IMR-90 (cell line): ENCODE results near the gene LHFPL3. TPM values are rescaled to one million over a fixed set of nuclear protein-coding genes. Genes with fewer than 3 reads are reported as not detected.

Source experiments
- ATAC-seq: fragments of 200-7000 bp; cut with Tn5 transposase; 2 replicates; pipeline ENCODE4 v1.9.1; 2020; ENCODE audit warnings: low read depth, mild to moderate bottlenecking, moderate library complexity
- BruUV-seq: library from RNA; stranded (reverse); fragments of 400-500 nt; replicated peaks from 2 replicates; lab custom pipeline; 2021; lab: Mats Ljungman, UMichigan
- CTCF ChIA-PET: fragments of 300-600 bp; formaldehyde crosslinking; extraction: SDS; loops from one replicate; lab custom pipeline; 2021; ENCODE audit warnings: antibody characterized with exemption; lab: Yijun Ruan, JAX
- POLR2A ChIA-PET: fragments of 300-600 bp; sonication (Branson Sonifier 250); formaldehyde crosslinking; loops from one replicate; lab custom pipeline; 2022; ENCODE audit warnings: antibody characterized with exemption; ENCODE audit not compliant: unreplicated experiment; lab: Charles Lee
- DNase-seq: peaks from one replicate; pipeline ENCODE4 v3.0.0; 2013
- H2AFZ ChIP-seq: replicated peaks from 2 replicates; pipeline ENCODE3; 2013; ENCODE audit warnings: low read length, mild to moderate bottlenecking; ENCODE audit not compliant: poor library complexity
- H2AK5ac ChIP-seq: 2 replicates; pipeline ENCODE4 v1.6.1; 2013; ENCODE audit warnings: low read depth, low read length, inconsistent platforms
- H2AK9ac ChIP-seq: replicated peaks from 2 replicates; pipeline ENCODE3; 2013; ENCODE audit warnings: mild to moderate bottlenecking, low read depth, low read length, moderate library complexity; ENCODE audit not compliant: poor library complexity
- H2BK120ac ChIP-seq: 2 replicates; pipeline ENCODE4 v1.6.1; 2013; ENCODE audit warnings: low read depth, low read length, inconsistent platforms
- H2BK15ac ChIP-seq: 3 replicates; pipeline ENCODE4 v1.6.1; 2013; ENCODE audit warnings: low read depth, low read length, inconsistent platforms
- H2BK20ac ChIP-seq: 2 replicates; pipeline ENCODE4 v1.6.1; 2013; ENCODE audit warnings: low read depth, mild to moderate bottlenecking, inconsistent platforms, low read length, moderate library complexity
- H2BK5ac ChIP-seq: 2 replicates; pipeline ENCODE4 v1.6.1; 2013; ENCODE audit warnings: mild to moderate bottlenecking, low read depth, low read length, inconsistent platforms; ENCODE audit not compliant: poor library complexity, severe bottlenecking
- H3K14ac ChIP-seq: replicated peaks from 2 replicates; pipeline ENCODE4 v1.6.1; 2013; ENCODE audit warnings: low read depth, low read length, inconsistent platforms
- H3K18ac ChIP-seq: 2 replicates; pipeline ENCODE4 v1.6.1; 2013; ENCODE audit warnings: low read depth, low read length, control low read depth
- H3K23ac ChIP-seq: 2 replicates; pipeline ENCODE4 v1.6.1; 2013; ENCODE audit warnings: low read depth, low read length, inconsistent platforms
- H3K27ac ChIP-seq: 2 replicates; pipeline ENCODE4 v1.5.1; 2013; ENCODE audit warnings: mild to moderate bottlenecking, control low read depth, low read length; ENCODE audit not compliant: insufficient read depth
- H3K27me3 ChIP-seq: 2 replicates; pipeline ENCODE4 v1.6.1; 2013; ENCODE audit warnings: low read length; ENCODE audit not compliant: control insufficient read depth, insufficient read depth
- H3K36me3 ChIP-seq: 2 replicates; pipeline ENCODE4 v1.6.1; 2013; ENCODE audit warnings: low read length, mixed read lengths; ENCODE audit not compliant: control insufficient read depth, insufficient read depth
- H3K4ac ChIP-seq: 2 replicates; pipeline ENCODE4 v1.6.1; 2013; ENCODE audit warnings: low read depth, low read length, inconsistent platforms
- H3K4me1 ChIP-seq: 2 replicates; pipeline ENCODE4 v1.6.1; 2013; ENCODE audit warnings: low read length, mixed read lengths; ENCODE audit not compliant: control insufficient read depth, insufficient read depth
- H3K4me2 ChIP-seq: 2 replicates; pipeline ENCODE4 v1.6.1; 2013; ENCODE audit warnings: low read depth, mild to moderate bottlenecking, control low read depth, low read length, moderate library complexity
- H3K4me3 ChIP-seq: 2 replicates; pipeline ENCODE4 v1.5.1; 2013; ENCODE audit warnings: low read depth, mild to moderate bottlenecking, control low read depth, low read length, moderate library complexity; ENCODE audit not compliant: insufficient read depth
- H3K56ac ChIP-seq: 2 replicates; pipeline ENCODE4 v1.6.1; 2013; ENCODE audit warnings: low read length, inconsistent platforms; ENCODE audit not compliant: insufficient read depth; ENCODE audit errors: extremely low read depth
- H3K79me1 ChIP-seq, 2 experiments: 2 replicates each; pipeline ENCODE4 v1.6.1; 2013; ENCODE audit warnings: low read length in 2 of 2, inconsistent platforms in 1 of 2, low read depth in 1 of 2
- H3K9ac ChIP-seq: 2 replicates; pipeline ENCODE4 v1.6.1; 2013; ENCODE audit warnings: low read depth, low read length, control low read depth
- H3K9me1 ChIP-seq: 2 replicates; pipeline ENCODE4 v1.6.1; 2013; ENCODE audit warnings: low read length, inconsistent platforms; ENCODE audit not compliant: insufficient read depth
- H3K9me3 ChIP-seq: 2 replicates; pipeline ENCODE4 v1.6.1; 2013; ENCODE audit warnings: low read length; ENCODE audit not compliant: control insufficient read depth, insufficient read depth
- H4K20me1 ChIP-seq: 2 replicates; pipeline ENCODE4 v1.6.1; 2013; ENCODE audit warnings: low read length, inconsistent platforms; ENCODE audit not compliant: insufficient read depth
- H4K5ac ChIP-seq: 2 replicates; pipeline ENCODE4 v1.6.1; 2013; ENCODE audit warnings: mild to moderate bottlenecking, low read depth, low read length, control low read depth
- H4K8ac ChIP-seq, 2 experiments: 2 replicates each; pipeline ENCODE4 v1.6.1; 2013; ENCODE audit warnings: low read depth in 2 of 2, low read length in 2 of 2, control low read depth in 1 of 2, inconsistent platforms in 1 of 2
- H4K91ac ChIP-seq: 2 replicates; pipeline ENCODE4 v1.6.1; 2013; ENCODE audit warnings: low read depth, low read length, inconsistent platforms; ENCODE audit not compliant: insufficient read depth
- CHD1 ChIP-seq: IDR thresholded peaks from 2 replicates; pipeline ENCODE4 v1.6.1; 2012; ENCODE audit warnings: low read depth, low read length, improper control_type of control experiment
- CTCF ChIP-seq: conservative IDR thresholded peaks from 2 replicates; pipeline ENCODE4 v1.5.1; 2012; ENCODE audit warnings: mild to moderate bottlenecking, low read depth, low read length, improper control_type of control experiment
- ELK1 ChIP-seq: fragments of 150-350 bp; IDR thresholded peaks from 2 replicates; pipeline ENCODE4 v1.6.1; 2016; ENCODE audit warnings: low read depth, mild to moderate bottlenecking, low read length, moderate library complexity, borderline replicate concordance
- FOS ChIP-seq: fragments of 150-350 bp; IDR thresholded peaks from 2 replicates; pipeline ENCODE4 v1.6.1; 2016; ENCODE audit warnings: low read depth, low read length
- MAZ ChIP-seq: IDR thresholded peaks from 2 replicates; pipeline ENCODE4 v1.6.1; 2012; ENCODE audit warnings: low read depth, mild to moderate bottlenecking, low read length, improper control_type of control experiment, moderate library complexity, borderline replicate concordance
- MXI1 ChIP-seq: IDR thresholded peaks from 2 replicates; pipeline ENCODE4 v1.6.1; 2012; ENCODE audit warnings: low read depth, mild to moderate bottlenecking, low read length, moderate library complexity, borderline replicate concordance
- NFE2L2 ChIP-seq: fragments of 150-350 bp; IDR thresholded peaks from 2 replicates; pipeline ENCODE4 v1.6.1; 2016; ENCODE audit warnings: low read depth, mild to moderate bottlenecking, low read length
- POLR2A ChIP-seq: IDR thresholded peaks from 2 replicates; pipeline ENCODE4 v1.6.1; 2012; ENCODE audit warnings: mild to moderate bottlenecking, low read depth, low read length
- RAD21 ChIP-seq: IDR thresholded peaks from 2 replicates; pipeline ENCODE4 v1.6.1; 2012; ENCODE audit warnings: low read length, improper control_type of control experiment
- RFX5 ChIP-seq: IDR thresholded peaks from 2 replicates; pipeline ENCODE4 v1.8.0; 2012; ENCODE audit warnings: low read depth, mild to moderate bottlenecking, low read length, moderate library complexity
- SMC3 ChIP-seq: fragments of 150-350 bp; IDR thresholded peaks from 2 replicates; pipeline ENCODE4 v1.6.1; 2016; ENCODE audit warnings: low read depth, mild to moderate bottlenecking, antibody characterized with exemption, low read length, moderate library complexity
- USF2 ChIP-seq: fragments of 150-350 bp; IDR thresholded peaks from 2 replicates; pipeline ENCODE4 v1.6.1; 2017; ENCODE audit warnings: mild to moderate bottlenecking, antibody characterized with exemption, low read length, low read depth
- WGBS, 2 experiments: methylation state at CpG; one replicate each; pipeline versions ENCODE4 v1.1.5 to v1.1.7; 2013; ENCODE audit warnings: missing lambda C conversion rate in 2 of 2; ENCODE audit not compliant: insufficient read length in 1 of 2; ENCODE audit errors: extremely low coverage in 2 of 2; 5-methylcytosine and 5-hydroxymethylcytosine counted together
- dilution Hi-C: fragments of 300-500 bp; cut with HindIII; formaldehyde crosslinking; loops from one replicate; pipeline ENCODE4 v1.14.3; 2018; ENCODE audit warnings: low sequenced_read_pairs; ENCODE audit not compliant: unreplicated experiment
- in situ Hi-C: fragments of 300-500 bp; cut with MboI; formaldehyde crosslinking; loops from 3 replicates; pipeline ENCODE4 v1.14.3; 2019; ENCODE audit warnings: low sequenced_read_pairs, inconsistent platforms, mixed read lengths
- intact Hi-C: fragments of 100-400 bp; cut with micrococcal nuclease; formaldehyde crosslinking; loops from 2 replicates; pipeline ENCODE4 v1.10.0; 2022
- polyA plus RNA-seq, 3 experiments: library from polyadenylated mRNA; depleted of rRNA; stranded (reverse); fragments of >200 nt; gene quantifications; 2 replicates each; pipeline ENCODE4 v1.2.3, GENCODE V29; 2012; ENCODE audit warnings: low replicate concordance in 1 of 3
- total RNA-seq: library from RNA; depleted of rRNA; stranded (reverse); fragments of >200 nt; gene quantifications from 2 replicates; pipeline ENCODE4 v1.2.3, GENCODE V29; 2012

LHFPL3 gene
- total and polyA plus RNA-seq, 2 of the 4 experiments (the other 2 are of a cell fraction): not detected

- H3K4me2 ChIP-seq: no peak overlapping the region
- no peak overlapping the region for H3K4ac ChIP-seq
Observed at GRCh38 chr7:104790440-104790839, 462.0 kb downstream of the LHFPL3 start.

More at GRCh38 chr7:104790440-104790839, 462.0 kb downstream of the LHFPL3 start:
- Histone ChIP-seq H2BK120ac (no peak overlapping the region), H3K14ac (no peak overlapping the region), H2BK20ac (no peak overlapping the region), H3K9me1 (no peaks in the 10 kb centered on the region), H3K27ac (no peak overlapping the region), H3K36me3 (no peaks in the 10 kb centered on the region), H3K18ac (no peak overlapping the region), H2AFZ (no peak overlapping the region), H3K4me1 (no peaks in the 10 kb centered on the region), H3K56ac (no peak overlapping the region), H3K79me1 (no peaks in the 10 kb centered on the region), H2BK15ac (no peak overlapping the region), H2AK5ac (no peak overlapping the region), H4K5ac (no peak overlapping the region), H4K91ac (no peak overlapping the region), H3K4me3 (no peak overlapping the region), H3K27me3 (peaks cover 2% of the 10 kb centered on the region; the same call in 1 of the 2 replicates), H2AK9ac (no peak overlapping the region), H4K20me1 (no peaks in the 10 kb centered on the region), H3K9ac (no peak overlapping the region), H4K8ac (no peak overlapping the region), H3K9me3 (no peaks in the 10 kb centered on the region), H3K23ac (no peak overlapping the region), H2BK5ac (no peak overlapping the region)
- no peak for DNase-seq
- in situ Hi-C loops: no loop called here
- ATAC-seq: no peak
- TF ChIP-seq NFE2L2 (no peak), CHD1 (no peak), RAD21 (no peak), MAZ (no peak), USF2 (no peak), CTCF (no peak), POLR2A (no peak), FOS (no peak), SMC3 (no peak), RFX5 (no peak), ELK1 (no peak), MXI1 (no peak)
- dilution Hi-C loops: no loop called here
- ChIA-PET CTCF (no interaction called here), POLR2A (no interaction called here)
- no CpG with 5 or more reads among the region's 2 CpGs for WGBS, 2 experiments
- BruUV-seq: no TSS peak
- intact Hi-C loops: no loop called here
